IPS DF 19.7 (cell line): ENCODE data around the gene GSE1.
"Not testable (repeated sequence)": the region's sequence is repeated elsewhere in the genome, so short reads cannot be mapped to it uniquely, and the experiment has no call there.

ENCODE experiments used
- DNase-seq: peaks from one replicate; pipeline ENCODE4 v3.0.0-alpha.2; 2013; ENCODE audit warnings: low read depth, low spot score

The GSE1 gene

DNA sequence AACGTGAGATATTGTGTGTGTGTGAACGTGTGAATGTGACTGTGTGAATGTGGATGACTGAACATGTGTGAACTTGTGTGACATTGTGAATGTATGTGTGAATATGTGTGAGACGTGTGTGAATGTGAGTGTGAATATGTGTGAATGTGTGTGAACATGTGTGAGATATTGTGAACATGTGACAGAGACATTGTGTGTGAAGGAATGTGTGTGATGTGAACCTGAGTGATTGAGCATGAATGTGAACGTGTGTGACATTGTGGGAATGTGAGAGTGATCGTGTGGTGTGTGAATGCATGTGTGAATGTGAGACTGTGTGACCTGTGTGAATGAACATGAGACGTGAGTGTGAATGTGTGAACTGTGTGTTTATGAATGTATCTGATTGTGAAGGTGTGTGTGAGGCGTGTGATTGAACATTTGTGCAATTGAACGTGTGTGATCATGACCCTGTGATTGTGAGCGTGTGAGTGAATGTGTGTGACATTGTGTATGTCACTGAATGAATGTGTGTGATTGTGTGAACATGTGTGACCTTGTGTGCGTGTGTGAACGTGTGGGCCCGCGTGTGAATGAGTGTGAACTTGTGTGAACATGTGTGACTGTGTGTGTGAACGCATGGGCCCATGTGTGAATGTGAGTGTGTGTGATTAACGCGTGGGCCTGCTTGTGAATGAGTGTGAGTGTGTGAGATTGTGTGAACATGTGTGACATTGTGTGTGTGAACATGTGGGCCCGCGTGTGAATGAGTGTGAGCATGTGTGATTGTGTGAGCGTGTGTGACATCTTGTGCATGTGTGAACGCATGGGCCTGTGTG lies 23.2 kb upstream of the GSE1 start:
- DNase-seq, result no peak

DNA sequence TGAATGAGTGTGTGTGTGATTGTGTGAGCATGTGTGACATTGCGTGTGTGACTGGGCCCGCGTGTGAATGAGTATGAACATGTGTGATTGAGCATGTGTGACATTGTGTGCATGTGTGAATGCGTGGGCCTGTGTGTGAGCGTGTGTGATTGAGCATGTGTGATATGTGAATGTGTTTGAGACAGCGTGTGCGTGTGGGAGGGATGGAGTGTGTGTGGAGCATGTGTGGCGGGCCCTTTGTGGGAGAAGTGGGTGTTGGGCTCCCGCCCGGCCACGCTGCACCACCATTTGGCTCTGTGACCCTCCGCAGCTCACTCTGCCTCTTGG lies 22.7 kb upstream of the GSE1 start:
- no peak for DNase-seq

DNA sequence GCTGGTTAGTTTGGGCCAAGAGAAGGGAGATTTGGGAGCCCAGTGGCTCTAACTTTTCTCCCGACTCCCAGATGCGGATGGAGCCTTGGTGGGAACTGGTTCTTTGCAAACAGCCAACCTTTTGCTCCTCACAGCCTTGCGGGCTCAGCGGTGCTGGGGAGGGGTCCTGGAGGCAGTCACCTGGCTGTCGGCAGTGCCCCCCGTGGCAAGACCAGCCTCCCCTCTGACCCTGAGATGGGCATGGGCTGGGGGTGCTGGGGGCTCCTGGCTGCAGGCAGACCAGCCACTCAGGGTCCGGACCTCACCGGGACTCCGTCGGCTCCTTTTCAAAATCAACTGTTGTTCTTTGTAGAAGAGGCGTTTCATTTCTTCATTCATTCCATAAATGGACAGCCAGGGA lies 21.7 kb upstream of the GSE1 start:
- no peak for DNase-seq

DNA sequence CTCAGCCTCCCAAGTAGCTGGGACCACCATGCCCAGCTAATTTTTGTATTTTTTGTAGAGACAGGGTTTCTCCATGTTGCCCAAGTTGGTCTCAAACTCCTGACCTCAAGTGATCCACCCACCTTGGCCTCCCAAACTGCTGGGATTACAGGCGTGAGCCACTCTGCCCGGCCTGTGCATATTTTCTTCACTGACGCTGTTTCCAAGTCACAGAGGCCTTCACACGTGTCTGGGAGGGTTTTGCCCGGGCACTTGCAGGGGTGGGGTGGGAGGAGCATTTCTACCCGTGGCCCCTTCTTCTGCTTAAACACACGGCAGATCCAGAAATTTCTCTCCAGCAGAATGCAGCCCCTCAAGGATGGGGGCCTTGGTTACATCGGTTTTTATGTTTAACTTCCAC lies 20.8 kb upstream of the GSE1 start:
- DNase-seq, result not testable (repeated sequence)

DNA sequence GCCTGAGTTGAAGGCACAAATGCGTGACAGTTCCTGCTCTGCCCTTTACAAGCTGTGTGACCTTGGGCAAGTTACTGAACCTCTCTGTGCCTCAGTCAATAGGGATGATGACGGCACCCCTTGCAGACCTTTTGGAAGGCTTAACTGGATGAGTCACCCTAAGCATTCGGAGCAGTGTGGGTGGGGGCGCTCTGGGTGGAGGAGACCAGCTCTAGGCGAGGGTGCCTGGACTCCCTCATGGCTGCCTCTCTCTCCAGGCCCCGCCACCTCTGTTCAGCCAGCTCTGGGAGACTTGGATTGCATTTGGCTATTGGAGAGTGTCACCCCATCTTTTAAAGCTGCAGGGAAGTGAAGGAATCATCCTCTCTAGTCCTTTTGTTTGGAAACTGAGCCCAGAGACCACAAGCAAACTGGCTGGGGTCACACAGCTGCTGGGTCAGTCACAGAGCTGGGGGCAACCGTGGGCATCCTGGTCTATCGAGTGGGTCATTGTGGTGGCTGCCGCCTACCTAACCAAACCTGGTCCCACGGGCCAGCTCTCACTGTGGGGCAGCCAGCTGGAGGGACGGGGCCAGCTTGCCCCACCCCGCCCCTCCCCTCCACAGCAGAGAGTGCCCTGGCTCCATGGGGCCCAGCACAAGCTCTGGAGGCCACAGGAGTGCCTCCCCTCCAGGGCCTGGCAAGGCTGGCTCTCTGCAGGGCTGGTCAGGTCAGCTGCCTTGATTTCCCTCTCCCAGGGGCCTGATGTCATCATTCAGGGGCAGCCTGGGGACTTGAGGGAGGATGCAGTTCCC lies 20.2 kb upstream of the GSE1 start:
- no peak for DNase-seq

DNA sequence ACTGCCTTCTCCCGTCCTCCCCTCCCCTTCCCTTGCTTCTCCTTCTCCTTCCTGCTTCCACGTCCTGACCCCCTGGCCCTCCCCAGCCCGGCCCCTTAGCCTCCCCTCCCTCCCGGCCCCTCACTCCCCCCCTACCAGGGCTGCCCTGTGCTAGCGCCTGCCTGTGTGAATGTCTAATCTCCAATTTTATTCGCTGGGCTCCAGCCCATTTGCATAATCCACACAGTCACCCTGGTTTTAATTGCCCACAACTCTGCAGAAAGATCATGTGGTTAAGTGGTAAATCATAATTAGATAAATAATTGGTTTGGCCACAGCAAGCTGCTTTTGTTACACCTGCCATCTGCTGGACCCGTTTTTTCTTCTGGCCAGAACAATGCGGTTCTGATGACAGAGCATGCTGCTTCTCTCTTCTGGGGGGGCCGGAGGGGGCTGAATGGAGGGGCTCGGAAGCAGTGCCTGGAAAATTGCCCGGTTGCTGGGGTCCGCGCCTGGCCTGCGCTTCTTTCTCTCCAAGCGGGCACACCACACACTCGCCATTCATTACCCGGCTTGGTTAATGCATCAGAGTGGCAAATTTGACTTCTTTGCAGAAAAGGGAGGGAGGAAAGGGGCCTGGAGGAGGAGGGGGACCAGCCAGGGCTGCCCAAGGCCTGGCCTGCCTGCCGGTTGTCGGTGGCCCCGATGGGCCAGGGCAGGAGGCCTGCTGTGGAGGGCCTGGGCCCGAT lies 19.5 kb upstream of the GSE1 start:
- no peak for DNase-seq

DNA sequence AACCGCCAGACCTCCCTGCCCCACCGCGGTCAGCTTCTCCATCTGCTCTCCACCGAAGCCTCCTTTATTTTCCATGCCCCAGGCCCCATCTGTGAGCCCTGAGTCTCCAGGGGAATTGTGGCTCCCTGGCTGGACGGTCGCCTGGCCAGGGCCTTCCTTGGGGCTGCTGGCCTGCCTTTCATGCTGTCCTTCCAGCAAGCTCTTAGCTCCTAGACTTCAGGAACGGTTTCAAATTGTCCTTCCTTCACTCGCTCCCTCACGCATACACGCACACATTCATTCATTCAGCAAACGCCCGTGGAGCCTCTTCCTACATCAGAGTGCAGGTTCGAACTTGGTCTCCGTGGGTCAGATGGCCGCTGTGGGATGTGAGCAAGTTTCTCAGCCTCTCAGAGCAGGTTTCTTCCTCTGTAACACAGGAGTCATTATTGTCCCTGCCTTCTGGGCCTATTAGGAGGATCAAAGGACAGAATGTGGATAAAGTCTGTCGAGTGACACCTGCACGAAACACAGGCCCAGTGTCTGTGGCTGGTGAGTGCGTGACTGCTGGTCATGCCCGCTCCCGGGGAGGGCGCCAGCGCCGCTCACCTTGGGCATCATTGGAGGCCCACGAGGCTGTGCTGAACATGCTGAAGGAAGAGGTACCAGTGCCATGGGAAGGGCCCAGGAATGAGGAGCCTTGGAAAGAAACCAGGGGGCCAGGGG lies 18.7 kb upstream of the GSE1 start:
- no peak for DNase-seq

DNA sequence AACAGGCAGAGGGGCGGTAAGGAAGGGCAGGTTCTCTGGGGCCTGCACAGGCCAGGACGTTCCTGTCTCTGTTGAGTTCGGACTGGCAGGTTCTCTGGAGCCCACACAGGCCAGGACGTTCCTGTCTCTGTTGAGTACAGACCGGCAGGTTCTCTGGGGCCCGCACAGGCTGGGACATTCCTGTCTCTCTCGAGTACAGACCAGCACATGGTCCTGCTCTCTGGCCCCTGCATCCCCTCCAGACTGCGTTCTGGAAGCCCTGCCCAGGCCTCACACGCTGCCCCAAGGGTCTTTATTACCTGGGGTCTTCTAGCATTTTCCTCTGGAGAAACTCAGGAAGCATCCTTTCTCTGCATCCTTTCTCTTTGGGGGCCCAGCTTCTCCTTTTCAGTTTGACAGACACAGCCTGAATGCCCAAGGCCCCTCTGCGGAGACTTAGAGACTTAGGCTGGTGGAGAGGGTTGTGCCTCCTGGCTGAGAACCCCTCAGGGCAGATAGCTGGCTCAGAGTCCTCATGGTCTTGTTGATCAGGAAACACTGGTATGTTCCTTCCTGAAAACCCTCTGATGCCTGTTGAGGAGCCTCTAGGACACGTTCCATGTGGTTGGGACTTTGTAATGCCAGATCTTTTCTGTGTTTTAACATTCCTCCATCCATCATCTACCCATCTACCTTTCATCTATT lies 18.0 kb upstream of the GSE1 start:
- no peak for DNase-seq

DNA sequence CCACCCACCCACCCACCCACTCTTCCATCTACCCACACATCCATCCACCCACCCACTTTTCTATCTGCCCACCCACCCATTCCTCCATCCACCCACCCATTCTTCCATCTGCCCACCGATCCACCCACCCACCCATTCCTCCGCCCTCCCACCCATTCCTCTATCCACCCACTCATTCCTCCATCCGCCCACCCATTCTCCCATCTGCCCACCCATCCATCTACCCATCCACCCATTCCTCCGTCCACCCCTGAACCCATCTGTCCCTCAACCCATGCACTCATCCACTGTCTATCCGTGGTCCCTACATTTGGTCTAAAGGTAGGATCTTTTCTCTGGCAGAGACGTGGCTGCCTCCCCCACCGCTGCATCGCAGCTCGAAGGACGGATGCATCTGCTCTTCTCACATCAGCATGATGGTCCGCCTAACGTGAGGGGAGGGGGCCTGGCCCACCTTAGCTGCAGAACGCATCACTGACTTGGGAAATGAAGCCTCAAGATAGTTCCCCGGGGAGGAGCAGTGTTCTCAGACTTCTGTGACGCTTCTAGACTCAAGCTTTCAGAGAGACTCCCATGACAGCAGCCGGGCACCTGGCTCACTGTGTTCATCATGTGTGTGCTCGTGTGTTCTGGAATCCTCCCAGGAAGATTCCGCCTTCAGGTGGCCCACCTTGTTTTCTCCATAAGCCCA lies 17.2 kb upstream of the GSE1 start:
- DNase-seq, result no peak

DNA sequence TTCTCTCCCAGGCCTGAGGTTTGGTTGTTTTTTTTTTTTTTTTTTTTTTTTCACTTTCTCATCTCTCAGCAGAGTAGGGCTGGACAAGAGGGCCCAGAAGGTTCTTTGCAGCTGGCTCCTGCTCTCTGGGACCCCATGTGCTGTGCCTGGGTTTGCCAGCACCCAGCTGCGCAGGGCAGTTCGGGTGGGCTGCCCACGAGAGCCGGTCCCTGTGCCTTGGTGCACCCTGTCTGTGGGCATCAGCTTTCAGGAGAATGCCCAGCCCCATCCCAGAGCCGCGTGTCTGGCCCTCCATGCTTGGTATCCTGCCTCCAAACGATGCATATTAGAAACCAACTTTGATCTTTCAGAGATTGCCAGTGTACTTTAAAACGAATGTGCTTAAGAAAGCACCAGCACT lies 15.0 kb upstream of the GSE1 start:
- no peak for DNase-seq

DNA sequence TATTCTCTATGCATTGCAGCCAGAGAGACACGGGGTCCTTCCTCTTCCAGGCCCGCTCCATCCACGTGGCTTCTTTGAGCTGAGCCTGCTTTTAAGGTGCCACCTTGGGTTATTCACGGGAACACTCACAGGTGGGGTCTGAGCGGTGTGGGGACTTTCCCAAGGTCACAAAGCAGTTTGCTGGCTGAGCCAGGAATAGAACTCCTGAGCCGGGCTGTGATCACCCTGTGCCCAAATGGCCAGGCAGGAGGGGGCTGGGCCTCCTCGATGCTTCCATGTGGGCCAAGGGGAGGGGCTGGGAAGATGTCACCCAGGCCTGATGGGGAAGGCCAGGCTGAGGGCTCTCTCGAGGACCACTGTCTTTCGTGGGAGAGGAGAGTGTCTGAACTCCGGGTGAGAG lies 13.0 kb upstream of the GSE1 start:
- DNase-seq, result no peak

DNA sequence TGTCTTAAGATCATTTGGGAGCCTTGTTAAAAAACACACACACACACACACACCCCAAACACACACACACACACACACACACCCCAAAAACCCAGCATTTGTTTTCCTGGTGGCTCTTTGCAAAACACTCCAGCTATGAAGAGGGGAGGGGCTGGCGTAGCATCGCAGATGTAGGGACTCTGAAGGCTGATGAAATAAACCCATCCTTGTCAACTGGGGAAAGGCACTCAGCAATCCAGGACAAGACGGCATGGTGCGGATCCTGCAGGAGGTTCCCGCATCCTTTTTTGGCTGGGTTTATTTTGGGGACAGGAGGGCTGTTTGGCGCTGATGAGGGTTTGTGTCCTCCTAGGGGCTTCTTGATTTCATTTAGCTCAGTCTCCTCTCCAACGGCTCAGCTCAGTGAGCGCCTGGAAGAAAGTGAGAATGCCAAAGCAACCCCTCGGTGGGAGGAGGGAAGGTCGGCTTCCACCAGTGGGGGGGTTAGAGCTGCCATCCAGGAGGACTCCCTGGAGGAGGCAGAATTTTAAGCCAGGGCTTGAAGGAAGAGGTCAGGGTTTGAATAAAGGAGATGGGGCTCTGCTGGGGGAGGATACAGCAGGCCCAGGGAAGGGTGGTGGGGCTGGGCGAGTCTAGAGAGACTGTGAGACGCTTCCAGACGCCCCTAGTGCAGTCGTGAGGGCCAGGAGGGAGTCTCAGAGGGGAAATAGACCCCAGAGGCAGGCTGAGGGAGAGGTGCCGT lies 12.4 kb upstream of the GSE1 start:
- DNase-seq, result no peak

DNA sequence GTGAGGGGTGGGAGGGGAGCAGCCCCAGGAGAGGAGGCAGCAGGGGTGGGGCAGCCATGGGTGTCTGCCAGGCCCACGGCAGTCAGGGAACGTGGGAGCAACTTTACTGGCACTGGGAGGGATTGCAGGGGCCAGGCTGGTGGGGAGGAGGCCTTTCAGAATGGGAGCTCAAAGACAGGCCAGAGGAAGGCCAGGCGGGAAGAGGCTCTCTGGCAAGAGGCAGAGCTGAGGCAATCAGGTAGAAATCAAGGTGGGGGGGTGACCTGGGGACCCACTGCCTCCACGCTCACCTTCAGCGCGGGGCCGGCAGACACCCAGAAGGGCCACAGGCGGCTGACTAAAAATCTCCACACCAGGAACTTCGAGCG lies 11.9 kb upstream of the GSE1 start:
- DNase-seq, result no peak

DNA sequence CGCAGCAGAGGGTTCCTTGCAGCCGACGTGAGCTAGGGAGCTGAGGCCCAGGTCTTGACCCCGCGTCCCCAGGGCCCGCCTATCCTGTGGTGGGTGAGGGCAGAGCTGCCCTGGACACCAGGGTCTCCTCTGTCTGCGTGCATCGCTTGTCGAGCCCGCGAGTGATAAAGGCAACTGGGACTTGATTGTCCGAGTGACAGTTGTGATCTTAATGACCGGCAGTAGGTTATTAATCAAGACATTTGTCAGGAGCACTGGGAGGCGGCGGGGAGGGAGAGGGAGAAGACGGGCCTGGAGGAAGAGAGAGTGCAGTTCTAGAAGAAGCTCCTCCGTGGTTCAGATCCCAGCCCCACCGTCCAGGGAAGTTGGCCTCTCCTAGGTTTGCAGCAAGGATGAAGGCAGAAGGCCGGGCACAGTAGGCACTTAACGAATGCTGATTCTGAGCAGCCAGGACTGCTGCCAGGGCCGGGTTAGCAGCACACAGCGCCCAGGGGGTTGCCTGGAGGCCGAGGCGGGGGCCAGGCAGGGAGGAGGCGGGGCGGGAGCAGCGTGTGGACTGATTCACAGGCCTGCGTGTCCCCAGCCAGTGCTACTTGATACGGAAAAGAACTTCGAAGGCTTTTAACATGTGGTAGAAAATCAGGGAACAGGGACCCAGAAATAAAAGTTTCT lies 11.3 kb upstream of the GSE1 start:
- DNase-seq, result no peak

DNA sequence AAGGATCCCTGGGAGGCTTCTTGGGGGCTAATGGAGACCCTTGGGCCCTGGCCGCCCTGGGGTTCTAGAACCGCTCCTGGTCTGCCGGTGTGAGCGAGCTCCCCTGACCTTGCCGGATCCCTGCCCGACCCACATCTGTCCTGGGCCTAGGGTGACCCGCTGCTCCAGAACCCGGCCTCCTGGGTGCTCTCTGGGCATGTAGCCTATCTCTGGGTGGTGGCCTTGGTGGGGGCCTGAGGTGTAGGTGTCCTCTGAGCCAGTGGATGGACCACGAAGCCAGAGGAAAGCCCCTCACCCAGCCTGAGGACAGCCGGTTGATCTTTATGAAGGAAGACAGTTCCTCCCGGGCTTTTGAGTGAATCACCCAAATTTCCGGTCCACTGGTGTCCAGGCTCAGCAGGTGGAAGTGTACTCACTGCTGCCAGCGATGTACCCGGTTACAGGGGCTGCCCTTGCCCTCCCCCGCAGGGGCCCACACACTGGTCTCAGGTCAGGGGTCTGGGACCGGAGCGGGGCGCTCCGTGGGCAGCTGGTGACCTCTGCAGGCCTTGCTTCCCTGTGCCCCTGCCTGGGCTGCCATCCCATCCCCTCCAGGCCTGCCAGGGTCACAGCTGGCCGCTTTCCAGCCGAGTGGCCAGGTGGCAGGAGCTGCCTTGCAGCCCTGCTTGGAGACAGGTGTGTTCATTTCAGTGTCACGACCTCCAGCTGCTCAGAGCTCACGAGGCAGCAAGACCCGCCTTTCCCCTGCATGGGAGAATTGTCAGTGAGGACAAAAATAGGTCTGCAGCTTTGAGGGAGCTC lies 10.5 kb upstream of the GSE1 start:
- no peak for DNase-seq

DNA sequence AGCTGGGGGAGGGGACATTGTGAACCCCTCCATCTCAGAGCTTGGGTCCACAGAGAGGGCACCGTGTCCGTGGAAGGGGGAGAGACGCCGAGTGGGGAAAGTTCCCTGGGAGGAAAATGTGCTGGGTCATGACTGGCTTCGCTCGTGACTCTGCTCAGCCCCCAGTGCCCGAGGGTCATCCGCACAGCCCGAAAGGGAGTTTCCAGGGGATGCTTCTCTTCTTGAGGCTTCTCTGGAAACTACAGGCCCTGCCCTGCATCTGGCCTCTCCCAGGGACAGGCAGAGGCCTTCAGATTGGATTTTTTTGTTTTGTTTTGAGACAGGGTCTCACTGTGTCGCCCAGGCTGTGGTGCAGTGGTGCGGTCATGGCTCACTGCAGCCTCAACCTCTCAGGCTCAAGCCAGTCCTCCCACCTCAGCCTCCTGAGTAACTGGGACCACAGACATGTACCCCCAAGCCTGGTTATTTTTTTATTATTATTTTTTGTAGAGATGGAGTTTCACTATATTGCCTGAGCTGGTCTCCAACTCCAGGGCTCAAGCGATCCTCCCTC lies 9.8 kb upstream of the GSE1 start:
- no peak for DNase-seq

DNA sequence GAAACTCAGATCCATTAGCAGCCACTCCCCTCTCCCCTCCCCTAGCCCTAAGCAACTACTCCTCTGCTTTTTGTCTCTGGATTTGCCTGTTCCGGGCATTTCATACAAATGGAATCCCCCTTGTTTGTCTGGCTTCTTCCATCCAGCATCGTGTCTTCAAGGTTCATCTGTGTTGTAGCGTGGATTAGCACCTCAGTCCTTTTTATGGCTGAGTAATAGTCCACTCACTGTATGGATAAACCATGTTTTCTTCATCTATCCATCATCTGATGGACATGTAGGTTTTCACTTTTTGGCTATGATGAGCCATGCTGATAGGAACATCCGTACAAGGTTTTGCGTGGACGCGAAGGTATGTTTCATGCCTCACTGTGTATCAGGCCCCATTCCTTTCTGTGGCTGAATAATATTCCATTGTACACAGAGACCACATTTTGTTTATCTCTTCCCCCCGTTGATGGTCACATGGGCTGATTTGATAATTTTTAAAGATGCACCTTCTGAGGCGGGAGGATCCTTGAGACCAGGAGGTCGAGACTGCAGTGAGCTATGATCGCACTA lies 8.9 kb upstream of the GSE1 start:
- no peak for DNase-seq
